Astrocyte (in vitro differentiated cells and primary cell): ENCODE results near the gene USP13.

Source experiments
- EZH2 ChIP-seq: IDR thresholded peaks from 2 replicates; pipeline ENCODE4 v1.6.1; 2012; ENCODE audit warnings: mild to moderate bottlenecking, low read length, inconsistent platforms; ENCODE audit not compliant: insufficient read depth
- TF ChIP-seq, protein P1 (sequence below): IDR thresholded peaks from 2 replicates; pipeline ENCODE4 v1.5.1; 2011; ENCODE audit warnings: low read depth, mild to moderate bottlenecking, inconsistent platforms, low read length, moderate library complexity; ENCODE audit not compliant: insufficient read depth

DNA sequence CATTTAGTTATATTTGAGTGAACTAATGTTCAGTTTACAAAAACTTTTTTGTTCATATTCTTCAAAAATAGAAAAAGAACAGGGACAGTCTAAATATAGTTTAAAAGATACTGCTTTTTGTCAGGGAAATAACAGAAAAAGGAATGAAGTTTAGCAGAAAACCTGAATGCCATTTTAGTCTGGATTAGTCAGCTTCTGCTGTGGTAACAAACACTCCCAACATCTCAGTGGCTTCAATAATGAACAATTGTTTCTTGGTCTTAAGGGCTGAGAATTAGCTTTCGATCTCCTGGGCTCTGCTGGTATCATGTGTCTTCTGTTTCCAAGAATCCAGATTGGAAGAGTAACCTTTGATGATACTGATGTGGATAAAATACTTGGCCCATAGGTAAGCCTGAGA is 12.4 kb upstream of the USP13 start:
- no peak for TF ChIP-seq EZH2
- TF ChIP-seq, protein P1, sequence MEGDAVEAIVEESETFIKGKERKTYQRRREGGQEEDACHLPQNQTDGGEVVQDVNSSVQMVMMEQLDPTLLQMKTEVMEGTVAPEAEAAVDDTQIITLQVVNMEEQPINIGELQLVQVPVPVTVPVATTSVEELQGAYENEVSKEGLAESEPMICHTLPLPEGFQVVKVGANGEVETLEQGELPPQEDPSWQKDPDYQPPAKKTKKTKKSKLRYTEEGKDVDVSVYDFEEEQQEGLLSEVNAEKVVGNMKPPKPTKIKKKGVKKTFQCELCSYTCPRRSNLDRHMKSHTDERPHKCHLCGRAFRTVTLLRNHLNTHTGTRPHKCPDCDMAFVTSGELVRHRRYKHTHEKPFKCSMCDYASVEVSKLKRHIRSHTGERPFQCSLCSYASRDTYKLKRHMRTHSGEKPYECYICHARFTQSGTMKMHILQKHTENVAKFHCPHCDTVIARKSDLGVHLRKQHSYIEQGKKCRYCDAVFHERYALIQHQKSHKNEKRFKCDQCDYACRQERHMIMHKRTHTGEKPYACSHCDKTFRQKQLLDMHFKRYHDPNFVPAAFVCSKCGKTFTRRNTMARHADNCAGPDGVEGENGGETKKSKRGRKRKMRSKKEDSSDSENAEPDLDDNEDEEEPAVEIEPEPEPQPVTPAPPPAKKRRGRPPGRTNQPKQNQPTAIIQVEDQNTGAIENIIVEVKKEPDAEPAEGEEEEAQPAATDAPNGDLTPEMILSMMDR, result no peak
